Measurements from ENCODE around the gene TRMT13. TPM values are rescaled to one million over a fixed set of nuclear protein-coding genes. Genes with fewer than 3 reads are reported as not detected.

TRMT13 gene
- total RNA-seq, 1 donor from 2014 or later = 28.8 TPM

- Mint-ChIP-seq H3K4me3 (no peak overlapping the region), H3K36me3 (no peaks in the 10 kb centered on the region), H3K4me1 (peaks cover 6% of the 10 kb centered on the region), H3K27ac (no peak overlapping the region), H3K9me3 (no peaks in the 10 kb centered on the region), H3K27me3 (ENCODE audit: insufficient read depth, low read depth) (no peaks in the 10 kb centered on the region)
- Histone ChIP-seq H3K9me3 (ENCODE audit: low read depth) (no peaks in the 10 kb centered on the region), H3K4me2 (no peak overlapping the region), H3K9ac (no peak overlapping the region), H3K27ac (no peak overlapping the region), H3K27me3 (no peaks in the 10 kb centered on the region), H3F3A (ENCODE audit: low read depth) (peaks cover 14% of the 10 kb centered on the region), H3K79me2 (ENCODE audit: low read depth) (no peaks in the 10 kb centered on the region), H3K4me3 (no peak overlapping the region), H3K36me3 (no peaks in the 10 kb centered on the region), H3K4me1 (peaks cover 11% of the 10 kb centered on the region), H4K20me1 (ENCODE audit: low read depth) (no peaks in the 10 kb centered on the region), H2AFZ (replicated peaks) (no peak overlapping the region)
- DNase-seq (ENCODE audit: low spot score) = no peak
- TF ChIP-seq EZH2phosphoT487 (IDR thresholded peaks at IDR 0.05) (no peak), CTCF (IDR thresholded peaks at IDR 0.05) (no peak), EZH2 (IDR thresholded peaks at IDR 0.05) (no peak)
These were observed 35.1 kb downstream of the TRMT13 start for GRCh38 chr1:100168051-100168450.

- Histone ChIP-seq H3K4me3 (no peak overlapping the region), H3K79me2 (ENCODE audit: low read depth) (no peaks in the 10 kb centered on the region), H3K4me1 (no peaks in the 10 kb centered on the region), H4K20me1 (ENCODE audit: low read depth) (no peaks in the 10 kb centered on the region), H3K9ac (no peak overlapping the region), H2AFZ (replicated peaks) (no peak overlapping the region), H3K27ac (no peak overlapping the region), H3K9me3 (ENCODE audit: low read depth) (no peaks in the 10 kb centered on the region), H3K36me3 (no peaks in the 10 kb centered on the region), H3K4me2 (no peak overlapping the region), H3K27me3 (no peaks in the 10 kb centered on the region), H3F3A (ENCODE audit: low read depth) (no peaks in the 10 kb centered on the region)
- Mint-ChIP-seq H3K9me3 (no peaks in the 10 kb centered on the region), H3K4me1 (no peaks in the 10 kb centered on the region), H3K27ac (no peak overlapping the region), H3K36me3 (no peaks in the 10 kb centered on the region), H3K27me3 (ENCODE audit: insufficient read depth, low read depth) (no peaks in the 10 kb centered on the region), H3K4me3 (no peak overlapping the region)
- no peak for DNase-seq (ENCODE audit: low spot score)
- no peak for TF ChIP-seq EZH2phosphoT487 (IDR thresholded peaks at IDR 0.05)
- no peak for TF ChIP-seq CTCF (IDR thresholded peaks at IDR 0.05)
- no peak for TF ChIP-seq EZH2 (IDR thresholded peaks at IDR 0.05)
These were observed 44.5 kb downstream of the TRMT13 start for GRCh38 chr1:100177295-100178041.

GRCh38 chr1:100178091-100178490 lies 45.1 kb downstream of the TRMT13 start, which contains the start of gene LRRC39:
LRRC39 (minus strand) TSS chr1:100178256; CDS start chr1:100168516, 9,740 bp downstream.
- DNase-seq (ENCODE audit: low spot score) = no peak
- no peaks in the 10 kb centered on the region for H3K9me3 Mint-ChIP-seq
- Histone ChIP-seq H3K79me2 (ENCODE audit: low read depth) (no peaks in the 10 kb centered on the region), H3K9ac (no peak within 1 kb of the TSS), H4K20me1 (ENCODE audit: low read depth) (no peaks in the 10 kb centered on the region), H2AFZ (replicated peaks) (no peak within 1 kb of the TSS), H3F3A (ENCODE audit: low read depth) (no peaks in the 10 kb centered on the region), H3K27me3 (no peaks in the 10 kb centered on the region), H3K36me3 (no peaks in the 10 kb centered on the region), H3K9me3 (ENCODE audit: low read depth) (no peaks in the 10 kb centered on the region), H3K4me2 (no peak within 1 kb of the TSS), H3K4me1 (no peaks in the 10 kb centered on the region), H3K4me3 (no peak within 1 kb of the TSS), H3K27ac (no peak within 1 kb of the TSS)
- no peaks in the 10 kb centered on the region for H3K4me1 Mint-ChIP-seq
- H3K4me3 Mint-ChIP-seq = no peak within 1 kb of the TSS
- H3K27me3 Mint-ChIP-seq (ENCODE audit: insufficient read depth, low read depth) = no peaks in the 10 kb centered on the region
- no peaks in the 10 kb centered on the region for H3K36me3 Mint-ChIP-seq
- TF ChIP-seq EZH2 (IDR thresholded peaks at IDR 0.05) = no peak
- TF ChIP-seq CTCF (IDR thresholded peaks at IDR 0.05) = no peak
- TF ChIP-seq EZH2phosphoT487 (IDR thresholded peaks at IDR 0.05) = no peak
- H3K27ac Mint-ChIP-seq = no peak within 1 kb of the TSS
